GM23248 (cell line): ENCODE measurements around the gene SLC6A18. TPM values are rescaled to one million over a fixed set of nuclear protein-coding genes. Genes with fewer than 3 reads are reported as not detected.

ENCODE experiments used
- DNase-seq: peaks from one replicate; pipeline ENCODE4 v3.0.0-alpha.2; 2015
- H2AFZ ChIP-seq: fragments of 200-600 bp; sonication (generic); 2 replicates; pipeline ENCODE4 v1.6.1; 2016; ENCODE audit warnings: antibody characterized with exemption
- H3F3A ChIP-seq: fragments of 200-600 bp; sonication (generic); 2 replicates; pipeline ENCODE4 v1.6.1; 2016; ENCODE audit warnings: mild to moderate bottlenecking, antibody characterized with exemption, mixed run types; ENCODE audit not compliant: insufficient read depth
- H3K27ac ChIP-seq: fragments of 200-600 bp; sonication (generic); 2 replicates; pipeline ENCODE4 v1.5.1; 2016; ENCODE audit warnings: mild to moderate bottlenecking
- H3K27me3 ChIP-seq: fragments of 200-600 bp; sonication (generic); replicated peaks from 2 replicates; pipeline ENCODE4 v1.6.1; 2016; ENCODE audit warnings: mild to moderate bottlenecking; ENCODE audit not compliant: insufficient read depth
- H3K36me3 ChIP-seq: fragments of 200-600 bp; sonication (generic); 2 replicates; pipeline ENCODE4 v1.6.1; 2016; ENCODE audit warnings: low read depth, mild to moderate bottlenecking
- H3K4me1 ChIP-seq: fragments of 200-600 bp; sonication (generic); 2 replicates; pipeline ENCODE4 v1.6.1; 2016; ENCODE audit warnings: mild to moderate bottlenecking; ENCODE audit not compliant: insufficient read depth
- H3K4me2 ChIP-seq: fragments of 200-600 bp; sonication (generic); one replicate; pipeline ENCODE4 v1.6.1; 2016; ENCODE audit warnings: mild to moderate bottlenecking; ENCODE audit not compliant: unreplicated experiment
- H3K4me3 ChIP-seq: fragments of 200-600 bp; sonication (generic); 2 replicates; pipeline ENCODE4 v1.5.1; 2016; ENCODE audit warnings: mild to moderate bottlenecking
- H3K79me2 ChIP-seq: fragments of 200-600 bp; sonication (generic); 2 replicates; pipeline ENCODE4 v1.6.1; 2016; ENCODE audit warnings: mild to moderate bottlenecking; ENCODE audit not compliant: insufficient read depth
- H3K9ac ChIP-seq: fragments of 200-600 bp; sonication (generic); 2 replicates; pipeline ENCODE4 v1.6.1; 2016; ENCODE audit warnings: mild to moderate bottlenecking
- H3K9me2 ChIP-seq: fragments of 200-600 bp; sonication (generic); 2 replicates; pipeline ENCODE4 v1.6.1; 2016; ENCODE audit warnings: mixed run types, mild to moderate bottlenecking, moderate library complexity; ENCODE audit not compliant: insufficient read depth
- H3K9me3 ChIP-seq: fragments of 200-600 bp; sonication (generic); one replicate; pipeline ENCODE4 v1.6.1; 2017; ENCODE audit warnings: low read depth
- H4K20me1 ChIP-seq: fragments of 200-600 bp; sonication (generic); 2 replicates; pipeline ENCODE4 v1.6.0; 2016; ENCODE audit not compliant: insufficient read depth
- EZH2 ChIP-seq: fragments of 200-600 bp; sonication (generic); IDR thresholded peaks from 2 replicates; pipeline ENCODE4 v1.6.1; 2018; ENCODE audit warnings: antibody characterized with exemption, mild to moderate bottlenecking; ENCODE audit not compliant: insufficient read depth, poor library complexity, severe bottlenecking
- EZH2phosphoT487 ChIP-seq: fragments of 200-600 bp; sonication (generic); IDR thresholded peaks from 2 replicates; pipeline ENCODE4 v1.6.1; 2018; ENCODE audit warnings: antibody characterized with exemption, moderate library complexity, mild to moderate bottlenecking, low read depth; ENCODE audit not compliant: insufficient read depth
- WGBS, 2 experiments: methylation state at CpG; one replicate each; pipeline ENCODE4 v1.1.6; 2015 to 2017; ENCODE audit warnings: low lambda C conversion rate in 2 of 2, low coverage in 1 of 2; ENCODE audit errors: missing lambda C conversion rate in 2 of 2; 5-methylcytosine and 5-hydroxymethylcytosine counted together
- in situ Hi-C: fragments of 300-500 bp; cut with MboI; formaldehyde crosslinking; loops from 2 replicates; pipeline ENCODE4 v1.15.0; 2020
- polyA plus RNA-seq: library from polyadenylated mRNA; unstranded; fragments of >200 nt; fragmentation: Nextera tagmentation; extraction: Ambion mirVana; gene quantifications from 2 replicates; pipeline ENCODE4 v1.2.1, GENCODE V29; 2016
- total RNA-seq: library from RNA; depleted of rRNA; stranded (reverse); fragments of >200 nt; shearing (Covaris generic); gene quantifications from 2 replicates; pipeline ENCODE4 v1.2.3, GENCODE V29; 2014

SLC6A18 gene
- total and polyA plus RNA-seq, 2 experiments from 2014 or later = not detected

DNA sequence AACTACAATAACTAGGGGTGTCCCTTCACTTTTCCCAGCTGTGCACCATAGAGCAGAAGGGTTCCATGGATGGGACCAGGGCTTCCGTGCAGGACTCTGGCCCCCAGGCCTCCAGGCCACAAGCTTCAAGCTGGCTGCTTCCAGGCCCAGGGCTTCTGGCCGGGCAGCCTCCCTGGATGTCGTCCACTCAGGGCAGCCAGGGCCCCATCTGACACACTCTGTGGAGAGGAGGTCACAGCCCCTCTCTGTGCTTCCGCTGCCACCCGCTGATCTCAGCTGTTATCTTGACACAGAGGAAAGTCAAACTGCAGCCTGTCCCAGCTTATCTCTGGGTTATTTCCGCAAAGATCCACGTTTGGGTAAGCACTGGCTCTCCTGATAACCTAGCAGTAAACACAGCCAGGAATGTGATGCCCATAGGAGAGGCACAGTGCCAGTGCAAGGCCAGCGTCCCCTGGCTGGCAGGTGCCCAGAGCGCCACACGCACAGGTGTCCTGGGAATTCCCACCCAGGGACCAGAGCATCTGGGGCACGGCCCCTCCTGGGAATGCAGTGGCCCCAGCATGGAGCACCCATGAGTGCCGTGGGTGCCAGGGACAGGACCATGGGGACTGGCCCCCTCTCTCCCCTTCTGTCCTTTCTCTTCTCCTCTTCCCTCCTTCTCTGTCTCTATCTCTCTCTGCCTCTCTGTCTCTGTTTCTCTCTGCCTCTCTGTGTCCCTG, 39.4 kb upstream of the SLC6A18 start:
- no peak for TF ChIP-seq EZH2phosphoT487

GRCh38 chr5:1186351-1187233, 38.6 kb upstream of the SLC6A18 start:
- H3K9ac ChIP-seq = no peak overlapping the region
- in situ Hi-C loops = no loop called here
- no peaks in the 10 kb centered on the region for H3K9me2 ChIP-seq
- H4K20me1 ChIP-seq = no peaks in the 10 kb centered on the region
- H3K36me3 ChIP-seq = no peaks in the 10 kb centered on the region
- no peaks in the 10 kb centered on the region for H3K9me3 ChIP-seq
- TF ChIP-seq EZH2phosphoT487 (no peak), EZH2 (no peak)
- H3K4me2 ChIP-seq = no peak overlapping the region
- no peak overlapping the region for H3K27ac ChIP-seq
- WGBS, 2 experiments = 29% methylated on average over 17 to 18 of the region's 18 CpGs
- no peaks in the 10 kb centered on the region for H3K4me1 ChIP-seq
- H2AFZ ChIP-seq = no peak overlapping the region
- H3K27me3 ChIP-seq = peaks cover 33% of the 10 kb centered on the region
- H3F3A ChIP-seq = no peaks in the 10 kb centered on the region
- H3K4me3 ChIP-seq = no peak overlapping the region
- no peak for DNase-seq
- no peaks in the 10 kb centered on the region for H3K79me2 ChIP-seq

More for the DNA sequence above, 39.4 kb upstream of the SLC6A18 start:
- Histone ChIP-seq H3K9ac (no peak overlapping the region), H3K36me3 (no peaks in the 10 kb centered on the region), H3K79me2 (no peaks in the 10 kb centered on the region), H3K4me1 (no peaks in the 10 kb centered on the region), H2AFZ (no peak overlapping the region), H3K9me3 (no peaks in the 10 kb centered on the region), H3K27ac (no peak overlapping the region), H3K27me3 (peaks cover 31% of the 10 kb centered on the region), H3K4me2 (no peak overlapping the region), H3F3A (no peaks in the 10 kb centered on the region), H3K9me2 (no peaks in the 10 kb centered on the region), H4K20me1 (no peaks in the 10 kb centered on the region), H3K4me3 (no peak overlapping the region)
- in situ Hi-C loops = no loop called here
- DNase-seq = no peak
- WGBS, 2 experiments = 57 to 59% methylated on average over 12 of the region's 12 CpGs

GRCh38 chr5:1187234-1187949, 37.8 kb upstream of the SLC6A18 start:
- TF ChIP-seq EZH2 (no peak), EZH2phosphoT487 (no peak)
- Histone ChIP-seq H3K4me1 (no peaks in the 10 kb centered on the region), H3F3A (no peaks in the 10 kb centered on the region), H3K27ac (no peak overlapping the region), H3K27me3 (peaks cover 33% of the 10 kb centered on the region), H2AFZ (no peak overlapping the region), H3K4me2 (no peak overlapping the region), H3K4me3 (no peak overlapping the region), H4K20me1 (no peaks in the 10 kb centered on the region), H3K9ac (no peak overlapping the region), H3K9me2 (no peaks in the 10 kb centered on the region), H3K36me3 (no peaks in the 10 kb centered on the region), H3K79me2 (no peaks in the 10 kb centered on the region), H3K9me3 (no peaks in the 10 kb centered on the region)
- WGBS, 2 experiments = 44 to 59% methylated on average over 16 to 17 of the region's 18 CpGs
- no peak for DNase-seq
- in situ Hi-C loops = no loop called here

- Histone ChIP-seq H3K4me2 (no peak overlapping the region), H3K79me2 (no peaks in the 10 kb centered on the region), H2AFZ (no peak overlapping the region), H3F3A (no peaks in the 10 kb centered on the region), H3K36me3 (no peaks in the 10 kb centered on the region), H3K27ac (no peak overlapping the region), H3K9me3 (no peaks in the 10 kb centered on the region), H3K9ac (no peak overlapping the region), H3K4me3 (no peak overlapping the region), H3K27me3 (peaks cover 29% of the 10 kb centered on the region), H3K4me1 (no peaks in the 10 kb centered on the region), H3K9me2 (no peaks in the 10 kb centered on the region), H4K20me1 (no peaks in the 10 kb centered on the region)
- TF ChIP-seq EZH2phosphoT487 = no peak
- no peak for TF ChIP-seq EZH2
- DNase-seq = no peak
- in situ Hi-C loops = no loop called here
- WGBS, 2 experiments = 49 to 50% methylated on average over 8 of the region's 8 CpGs
Observed at GRCh38 chr5:1187950-1188334, 37.2 kb upstream of the SLC6A18 start.
